Neural cell (in vitro differentiated cells): ENCODE data around the gene MBD3. TPM values are rescaled to one million over a fixed set of nuclear protein-coding genes. Genes with fewer than 3 reads are reported as not detected.
A peak's percentile ranks its signal among the peaks of the same experiment; 100 is the strongest.

ENCODE experiments used
- H2AFZ ChIP-seq: fragments of 200-600, 300-800 bp; sonication (generic), shearing (Covaris generic); 2 replicates; pipeline ENCODE4 v1.6.0; 2014; ENCODE audit warnings: low read depth, mild to moderate bottlenecking, antibody characterized with exemption, low read length, moderate library complexity
- H3F3A ChIP-seq: fragments of 200-600 bp; shearing (Covaris generic); 2 replicates; pipeline ENCODE4 v1.6.1; 2016; ENCODE audit warnings: mild to moderate bottlenecking, moderate library complexity, mixed read lengths, antibody characterized with exemption, low read length; ENCODE audit not compliant: insufficient read depth, poor library complexity, severe bottlenecking
- H3K27ac ChIP-seq: fragments of 200-600, 300-800 bp; sonication (generic), shearing (Covaris generic); 2 replicates; pipeline ENCODE4 v1.5.1; 2014; ENCODE audit warnings: mild to moderate bottlenecking, low read length, moderate library complexity
- H3K27me3 ChIP-seq: fragments of 300-800, 200-600 bp; sonication (generic), shearing (Covaris generic); 2 replicates; pipeline ENCODE4 v1.6.0; 2014; ENCODE audit warnings: mild to moderate bottlenecking, low read depth, low read length, moderate library complexity; ENCODE audit not compliant: insufficient read depth
- H3K36me3 ChIP-seq: fragments of 300-800, 200-600 bp; sonication (generic), shearing (Covaris generic); 2 replicates; pipeline ENCODE4 v1.5.1; 2014; ENCODE audit warnings: mild to moderate bottlenecking, antibody characterized with exemption, low read length, moderate library complexity; ENCODE audit not compliant: insufficient read depth
- H3K4me2 ChIP-seq: fragments of 300-800, 200-600 bp; sonication (generic), shearing (Covaris generic); 2 replicates; pipeline ENCODE4 v1.6.0; 2014; ENCODE audit warnings: mild to moderate bottlenecking, low read length
- H3K4me3 ChIP-seq: fragments of 300-800, 200-600 bp; sonication (generic), shearing (Covaris generic); 2 replicates; pipeline ENCODE4 v1.5.1; 2014; ENCODE audit warnings: mild to moderate bottlenecking, low read length, moderate library complexity
- H3K79me2 ChIP-seq: fragments of 200-600 bp; shearing (Covaris generic); replicated peaks from 2 replicates; pipeline ENCODE4 v1.6.0; 2014; ENCODE audit warnings: mild to moderate bottlenecking, low read length, moderate library complexity; ENCODE audit not compliant: insufficient read depth
- H3K9ac ChIP-seq: fragments of 300-800, 200-600 bp; sonication (generic), shearing (Covaris generic); 2 replicates; pipeline ENCODE4 v1.6.1; 2016; ENCODE audit warnings: mild to moderate bottlenecking, low read length, mixed read lengths
- H3K9me2 ChIP-seq: fragments of 200-600 bp; shearing (Covaris generic); 2 replicates; pipeline ENCODE4 v1.6.1; 2016; ENCODE audit warnings: mild to moderate bottlenecking, low read length, mixed read lengths; ENCODE audit not compliant: insufficient read depth
- H3K9me3 ChIP-seq: fragments of 200-600, 300-800 bp; sonication (generic), shearing (Covaris generic); 2 replicates; pipeline ENCODE4 v1.6.1; 2016; ENCODE audit warnings: mild to moderate bottlenecking, mixed run types, low read length, moderate library complexity, mixed read lengths
- H4K20me1 ChIP-seq: fragments of 200-600 bp; shearing (Covaris generic); 2 replicates; pipeline ENCODE4 v1.6.1; 2016; ENCODE audit warnings: mild to moderate bottlenecking, mixed run types; ENCODE audit not compliant: insufficient read depth
- CTCF ChIP-seq: fragments of 450-650 bp; IDR thresholded peaks from 2 replicates; pipeline ENCODE4 v1.5.1; 2014; ENCODE audit warnings: antibody characterized with exemption, mild to moderate bottlenecking, moderate library complexity; ENCODE audit not compliant: poor library complexity, severe bottlenecking
- EP300 ChIP-seq: fragments of 450-650 bp; conservative IDR thresholded peaks from 2 replicates; pipeline ENCODE4 v1.6.1; 2014; ENCODE audit warnings: antibody characterized with exemption, mild to moderate bottlenecking, moderate library complexity; ENCODE audit not compliant: poor library complexity, severe bottlenecking
- EZH2 ChIP-seq: fragments of 200-600, 300-800 bp; shearing (Covaris generic), sonication (generic); IDR thresholded peaks from 2 replicates; pipeline ENCODE4 v1.6.1; 2014; ENCODE audit warnings: antibody characterized with exemption, low read length, borderline replicate concordance, mild to moderate bottlenecking; ENCODE audit not compliant: insufficient read depth, poor library complexity, severe bottlenecking
- MXI1 ChIP-seq: fragments of 450-650 bp; conservative IDR thresholded peaks from 2 replicates; pipeline ENCODE4 v1.6.1; 2014; ENCODE audit warnings: antibody characterized with exemption, mild to moderate bottlenecking; ENCODE audit not compliant: poor library complexity, severe bottlenecking
- POLR2AphosphoS5 ChIP-seq: IDR thresholded peaks from 2 replicates; pipeline ENCODE4 v1.6.1; 2012
- RAD21 ChIP-seq: fragments of 450-650 bp; conservative IDR thresholded peaks from 2 replicates; pipeline ENCODE4 v1.6.1; 2014; ENCODE audit warnings: antibody characterized with exemption, mild to moderate bottlenecking, moderate library complexity
- REST ChIP-seq: IDR thresholded peaks from 2 replicates; pipeline ENCODE4 v1.6.1; 2012; ENCODE audit warnings: borderline replicate concordance
- SMC3 ChIP-seq: fragments of 450-650 bp; conservative IDR thresholded peaks from 2 replicates; pipeline ENCODE4 v1.6.1; 2014; ENCODE audit warnings: antibody characterized with exemption, mild to moderate bottlenecking, moderate library complexity; ENCODE audit not compliant: poor library complexity
- TAF1 ChIP-seq: IDR thresholded peaks from 2 replicates; pipeline ENCODE4 v1.6.1; 2012; ENCODE audit warnings: low read depth
- polyA plus RNA-seq: library from polyadenylated mRNA; depleted of rRNA; stranded (reverse); fragments of >200 nt; gene quantifications from 2 replicates; pipeline ENCODE4 v1.2.3, GENCODE V29; 2014

MBD3 gene
- polyA plus RNA-seq, 1 donor from 2014 or later = 80.1 TPM

- H3K9ac ChIP-seq = peak within 1 kb of the TSS; percentile 94
- H3K4me2 ChIP-seq = peak within 1 kb of the TSS; percentile 79
- H3K79me2 ChIP-seq = peaks cover 36% of the 10 kb centered on the region
- peak; percentile 95 for TF ChIP-seq RAD21
- TF ChIP-seq EP300 = peak; percentile 58
- TF ChIP-seq SMC3 = peak; percentile 93
- TF ChIP-seq REST = peak; percentile 74
- TF ChIP-seq TAF1 = peak; percentile 89
- TF ChIP-seq EZH2 = no peak
- TF ChIP-seq POLR2AphosphoS5 = peak; percentile 87
- TF ChIP-seq CTCF = peak; percentile 97
- peak; percentile 88 for TF ChIP-seq MXI1
- peak within 1 kb of the TSS; percentile 97 for H3K4me3 ChIP-seq
- no peaks in the 10 kb centered on the region for H3F3A ChIP-seq
- H2AFZ ChIP-seq = peak within 1 kb of the TSS; percentile 84
- H3K27ac ChIP-seq = peak within 1 kb of the TSS; percentile 94
- H3K36me3 ChIP-seq = no peaks in the 10 kb centered on the region
- no peaks in the 10 kb centered on the region for H4K20me1 ChIP-seq
- H3K9me3 ChIP-seq = no peaks in the 10 kb centered on the region
- H3K9me2 ChIP-seq = no peaks in the 10 kb centered on the region
- no peaks in the 10 kb centered on the region for H3K27me3 ChIP-seq
Measured at GRCh38 chr19:1605236-1606137, 12.8 kb upstream of the MBD3 start, which contains the start of gene UQCR11. Gene UQCR11 (minus strand): TSS chr19:1605462. CDS start chr19:1605409, 53 bp downstream.

- no peaks in the 10 kb centered on the region for H3K27me3 ChIP-seq
- H2AFZ ChIP-seq = no peak overlapping the region
- H3K9me2 ChIP-seq = no peaks in the 10 kb centered on the region
- H3K36me3 ChIP-seq = peaks cover 6% of the 10 kb centered on the region
- H4K20me1 ChIP-seq = peaks cover 5% of the 10 kb centered on the region
- H3K79me2 ChIP-seq = peaks cover 36% of the 10 kb centered on the region
- H3K9ac ChIP-seq = no peak overlapping the region
- TF ChIP-seq REST (no peak), SMC3 (no peak)
- H3K4me3 ChIP-seq = no peak overlapping the region
- no peak overlapping the region for H3K27ac ChIP-seq
- no peaks in the 10 kb centered on the region for H3F3A ChIP-seq
- H3K9me3 ChIP-seq = no peaks in the 10 kb centered on the region
- H3K4me2 ChIP-seq = no peak overlapping the region
Measured at GRCh38 chr19:1602091-1602707, 9.5 kb upstream of the MBD3 start.
